ENCODE results near the gene MAMLD1.
"Not testable (repeated sequence)": the region's sequence is repeated elsewhere in the genome, so short reads cannot be mapped to it uniquely, and the experiment has no call there.

The MAMLD1 gene

GRCh38 chrX:150334100-150334499 lies 29.0 kb upstream of the MAMLD1 start:
- no peak for DNase-seq (ENCODE audit: low read depth)
- no peak for TF ChIP-seq CTCF (IDR thresholded peaks at IDR 0.05; ENCODE audit: control insufficient read depth, insufficient read depth, low read depth, low read length, missing control alignments)
- H3K4me3 ChIP-seq (ENCODE audit: control insufficient read depth, low read depth, low read length), result no peak overlapping the region

GRCh38 chrX:150334981-150335380 lies 28.1 kb upstream of the MAMLD1 start:
- DNase-seq (ENCODE audit: low read depth), result no peak
- no peak for TF ChIP-seq CTCF (IDR thresholded peaks at IDR 0.05; ENCODE audit: control insufficient read depth, insufficient read depth, low read depth, low read length, missing control alignments)
- H3K4me3 ChIP-seq (ENCODE audit: control insufficient read depth, low read depth, low read length), result no peak overlapping the region

GRCh38 chrX:150337026-150337425 lies 26.1 kb upstream of the MAMLD1 start:
- no peak for DNase-seq (ENCODE audit: low read depth)
- no peak overlapping the region for H3K4me3 ChIP-seq (ENCODE audit: control insufficient read depth, low read depth, low read length)
- no peak for TF ChIP-seq CTCF (IDR thresholded peaks at IDR 0.05; ENCODE audit: control insufficient read depth, insufficient read depth, low read depth, low read length, missing control alignments)

GRCh38 chrX:150337536-150337935 lies 25.6 kb upstream of the MAMLD1 start:
- no peak for TF ChIP-seq CTCF (IDR thresholded peaks at IDR 0.05; ENCODE audit: control insufficient read depth, insufficient read depth, low read depth, low read length, missing control alignments)
- no peak overlapping the region for H3K4me3 ChIP-seq (ENCODE audit: control insufficient read depth, low read depth, low read length)
- DNase-seq (ENCODE audit: low read depth), result no peak

GRCh38 chrX:150338615-150339014 lies 24.5 kb upstream of the MAMLD1 start:
- no peak for TF ChIP-seq CTCF (IDR thresholded peaks at IDR 0.05; ENCODE audit: control insufficient read depth, insufficient read depth, low read depth, low read length, missing control alignments)
- no peak overlapping the region for H3K4me3 ChIP-seq (ENCODE audit: control insufficient read depth, low read depth, low read length)
- no peak for DNase-seq (ENCODE audit: low read depth)

- DNase-seq (ENCODE audit: low read depth), result no peak
- no peak for TF ChIP-seq CTCF (IDR thresholded peaks at IDR 0.05; ENCODE audit: control insufficient read depth, insufficient read depth, low read depth, low read length, missing control alignments)
- no peak overlapping the region for H3K4me3 ChIP-seq (ENCODE audit: control insufficient read depth, low read depth, low read length)
Observed at GRCh38 chrX:150339736-150340135, 23.4 kb upstream of the MAMLD1 start.

- H3K4me3 ChIP-seq (ENCODE audit: control insufficient read depth, low read depth, low read length); DNase-seq (ENCODE audit: low read depth): not testable (repeated sequence)
Observed at GRCh38 chrX:150340326-150340725, 22.8 kb upstream of the MAMLD1 start.

All from AG09309 (cell line).